Measurements from ENCODE around the gene URM1.

The URM1 gene

DNA sequence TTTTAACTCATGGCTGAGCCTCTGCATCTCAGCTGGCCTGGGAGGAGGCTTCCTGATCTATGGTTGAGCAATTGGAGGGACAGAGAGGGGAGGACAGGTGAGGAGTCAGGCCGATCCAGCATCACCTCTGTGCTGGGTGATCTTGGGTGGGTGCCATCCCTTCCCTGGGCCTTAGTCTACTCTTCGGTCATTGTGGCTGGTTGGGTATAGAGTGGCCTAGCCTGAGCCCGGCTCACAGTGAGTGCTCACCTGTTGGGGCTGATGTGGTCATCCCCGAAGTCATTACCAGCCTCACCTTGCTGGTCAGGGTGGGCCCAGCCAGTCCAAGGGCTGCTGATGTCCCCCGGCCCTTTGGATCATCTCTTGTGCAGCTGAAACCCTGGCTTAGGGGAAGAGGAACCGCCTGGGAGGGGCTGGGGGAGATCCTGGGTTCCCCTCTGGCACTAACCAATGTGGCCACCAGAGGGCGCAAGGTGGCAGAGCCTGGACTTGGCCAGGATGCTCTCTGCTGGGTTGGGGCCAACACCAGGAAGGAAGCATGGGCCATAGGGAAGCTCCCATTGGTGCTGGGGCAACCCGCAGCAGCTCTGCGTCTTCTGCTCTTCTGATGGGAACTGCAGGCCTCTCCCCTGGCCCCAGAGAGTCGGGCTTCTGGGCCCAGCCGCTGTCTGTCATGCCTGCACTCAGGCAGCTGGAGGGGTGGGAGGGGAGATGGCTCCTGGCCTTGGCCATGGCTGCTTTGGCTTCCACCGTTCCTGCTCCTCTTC, 67.4 kb downstream of the URM1 start:
- Mint-ChIP-seq H3K27me3 (ENCODE audit: low read depth) (no peaks in the 10 kb centered on the region), H3K36me3 (ENCODE audit: low read depth) (no peaks in the 10 kb centered on the region), H3K4me1 (ENCODE audit: low read depth) (peaks cover 8% of the 10 kb centered on the region), H3K9me3 (no peaks in the 10 kb centered on the region), H3K4me3 (no peak overlapping the region), H3K27ac (no peak overlapping the region)

DNA sequence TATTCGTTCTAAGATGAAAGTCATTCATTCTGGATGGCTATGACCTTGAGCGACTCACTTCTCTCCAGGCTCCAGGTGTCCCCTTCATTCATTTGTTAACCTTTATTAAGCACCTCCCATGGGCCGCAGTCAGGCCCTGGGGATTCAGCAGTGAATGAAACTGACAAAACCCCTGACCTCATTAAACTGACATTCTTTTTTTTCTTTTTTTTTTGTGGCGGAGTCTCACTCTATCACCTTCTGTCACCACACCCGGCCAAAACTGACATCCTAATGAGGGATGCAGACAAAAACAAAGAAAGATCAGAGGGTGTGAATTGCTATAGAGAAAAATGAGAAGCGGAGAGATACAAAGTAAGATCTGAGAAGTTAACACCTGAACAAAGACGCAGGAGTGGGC, 68.1 kb downstream of the URM1 start:
- Mint-ChIP-seq H3K36me3 (ENCODE audit: low read depth) (no peaks in the 10 kb centered on the region), H3K4me3 (no peak overlapping the region), H3K9me3 (no peaks in the 10 kb centered on the region), H3K4me1 (ENCODE audit: low read depth) (peaks cover 8% of the 10 kb centered on the region), H3K27ac (peak overlapping the region; percentile 4), H3K27me3 (ENCODE audit: low read depth) (no peaks in the 10 kb centered on the region)

All from T-helper 1 cell treated with Interleukin-12 subunit alpha and Interleukin-12 subunit beta and Interleukin-4 antibody, amounts not matched to agents 30 μg/mL and 1 μg/mL, for 36 hours (primary cell).